ENCODE measurements around the gene FOXRED1.

GRCh38 chr11:126311401-126312291 is 42.7 kb downstream of the FOXRED1 start:
- TF ChIP-seq CTCF (IDR thresholded peaks at IDR 0.05) (no peak), POLR2AphosphoS5 (IDR thresholded peaks at IDR 0.05; ENCODE audit: low read depth, low read length) (no peak), TCF7L2 (IDR thresholded peaks at IDR 0.05; ENCODE audit: low read depth, low read length) (no peak), SIN3A (IDR thresholded peaks at IDR 0.05; ENCODE audit: borderline replicate concordance, insufficient read depth, low read depth, low read length) (no peak)

Measured in Panc1 (cell line).